GM19452 (cell line): Measurements from ENCODE around the gene AHNAK.

Experiments
- ATAC-seq: cut with Tn5 transposase; IDR thresholded peaks from one replicate; pipeline ENCODE4 v1.9.1; 2021; ENCODE audit not compliant: unreplicated experiment

The AHNAK gene

DNA sequence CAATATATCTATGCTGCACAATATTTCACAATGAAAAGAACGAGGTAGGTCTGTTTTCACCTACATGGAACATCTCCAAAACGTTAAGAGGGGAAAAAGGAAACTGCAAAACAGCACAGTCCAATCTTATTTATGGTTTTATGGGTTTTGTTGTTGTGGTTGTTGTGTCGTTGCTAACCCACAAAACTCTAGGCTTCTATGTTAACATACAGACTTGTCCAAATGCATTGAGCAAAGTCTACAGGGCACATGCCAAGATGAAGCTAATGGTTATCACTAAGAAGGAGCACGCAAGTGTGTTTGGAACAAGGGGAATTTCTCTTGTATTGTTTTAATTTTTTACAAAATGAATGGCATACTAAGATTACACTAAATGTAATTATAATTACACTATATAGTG lies 48.6 kb downstream of the AHNAK start:
- no peak for ATAC-seq

DNA sequence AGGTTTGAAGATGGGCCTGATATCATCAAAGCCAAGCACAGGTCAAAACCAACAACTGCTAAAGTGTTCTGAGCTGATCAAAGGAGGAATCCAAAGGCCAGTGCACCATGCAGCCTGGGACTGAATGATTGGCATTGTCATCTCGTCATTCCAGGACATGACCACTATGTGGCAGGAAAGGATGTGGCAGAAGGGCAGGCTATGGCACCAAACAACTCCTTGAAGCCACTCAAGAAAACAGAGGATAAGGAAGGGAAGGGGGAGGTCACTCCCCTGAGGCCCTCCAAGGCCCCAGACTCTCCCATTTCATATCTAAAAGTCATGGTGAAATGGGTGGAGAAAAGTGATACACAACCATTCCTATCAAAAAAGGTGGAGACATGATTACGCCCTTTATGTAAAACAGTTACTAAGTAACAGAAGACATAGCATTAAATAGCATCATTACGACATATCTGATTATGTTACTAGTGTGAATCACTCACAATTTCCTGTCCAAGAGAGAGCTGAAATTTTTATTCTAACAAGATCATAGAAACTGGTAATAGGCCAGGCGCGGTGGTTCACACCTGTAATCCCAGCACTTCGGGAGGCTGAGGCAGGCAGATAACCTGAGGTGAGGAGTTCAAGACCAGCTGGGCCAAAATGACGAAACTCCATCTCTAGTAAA lies 49.3 kb downstream of the AHNAK start:
- no peak for ATAC-seq

GRCh38 chr11:62496676-62497075 lies 49.9 kb downstream of the AHNAK start:
- no peak for ATAC-seq

DNA sequence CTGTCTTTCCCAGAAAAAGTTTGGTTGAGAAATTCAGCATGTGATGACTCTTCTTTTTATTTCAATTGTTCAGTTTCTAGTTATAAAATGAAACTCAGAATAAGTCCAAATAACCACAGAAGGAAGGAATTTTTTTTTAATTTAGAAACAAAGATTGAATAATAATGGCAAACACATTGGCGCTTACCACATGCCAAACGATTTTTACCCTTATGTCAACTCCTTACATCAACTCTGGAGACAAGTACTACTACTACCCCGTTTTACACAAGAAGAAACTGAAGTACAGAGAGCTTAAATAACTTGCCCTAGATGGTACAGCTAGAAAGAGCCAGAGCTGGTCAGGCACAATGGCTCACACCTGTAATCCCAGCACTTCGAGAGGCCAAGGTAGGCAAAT lies 52.4 kb downstream of the AHNAK start:
- ATAC-seq = no peak

GRCh38 chr11:62493801-62494200 lies 52.8 kb downstream of the AHNAK start:
- no peak for ATAC-seq

- no peak for ATAC-seq
These were observed 54.0 kb downstream of the AHNAK start for GRCh38 chr11:62492586-62492985.

GRCh38 chr11:62491571-62492329 lies 54.9 kb downstream of the AHNAK start:
- ATAC-seq = no peak

GRCh38 chr11:62489204-62489603 lies 57.4 kb downstream of the AHNAK start:
- no peak for ATAC-seq

DNA sequence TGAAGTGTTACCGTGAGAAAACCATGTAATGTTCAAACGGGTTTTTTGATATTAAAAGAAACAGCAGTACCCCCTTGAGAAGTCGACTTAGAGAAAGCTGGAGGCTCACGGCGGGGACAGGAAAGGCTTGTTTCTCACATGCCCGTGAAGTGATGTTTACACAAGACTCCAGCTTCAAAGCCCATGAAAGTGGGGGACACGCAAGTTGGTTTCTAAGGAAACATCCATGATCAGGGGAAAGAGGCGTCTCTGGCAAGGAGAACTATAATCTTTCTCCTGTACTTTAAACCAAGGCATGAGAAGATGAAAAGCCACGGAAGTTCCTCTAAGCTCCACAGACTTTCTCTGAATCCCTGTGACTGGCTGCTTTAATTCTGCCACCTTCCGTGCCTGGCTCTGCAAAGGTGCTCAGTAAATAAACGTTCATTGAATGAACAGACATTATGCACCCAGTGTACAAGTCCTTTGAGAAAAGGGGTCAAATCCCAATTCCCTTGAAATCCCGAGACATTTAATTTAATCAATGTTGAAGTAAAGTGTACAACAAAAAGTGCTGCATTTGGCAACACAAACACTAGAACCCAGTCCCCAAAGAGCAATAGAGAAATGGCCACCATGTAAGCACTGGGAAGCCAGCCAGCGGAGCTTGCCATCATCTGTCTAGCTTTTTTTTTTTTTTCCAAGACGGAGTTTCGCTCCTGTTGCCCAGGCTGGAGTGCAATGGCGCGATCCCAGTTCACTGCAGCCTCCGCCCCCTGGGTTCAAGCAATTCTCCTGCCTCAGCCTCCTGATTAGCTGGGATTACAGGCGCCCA lies 58.7 kb downstream of the AHNAK start:
- ATAC-seq = no peak

DNA sequence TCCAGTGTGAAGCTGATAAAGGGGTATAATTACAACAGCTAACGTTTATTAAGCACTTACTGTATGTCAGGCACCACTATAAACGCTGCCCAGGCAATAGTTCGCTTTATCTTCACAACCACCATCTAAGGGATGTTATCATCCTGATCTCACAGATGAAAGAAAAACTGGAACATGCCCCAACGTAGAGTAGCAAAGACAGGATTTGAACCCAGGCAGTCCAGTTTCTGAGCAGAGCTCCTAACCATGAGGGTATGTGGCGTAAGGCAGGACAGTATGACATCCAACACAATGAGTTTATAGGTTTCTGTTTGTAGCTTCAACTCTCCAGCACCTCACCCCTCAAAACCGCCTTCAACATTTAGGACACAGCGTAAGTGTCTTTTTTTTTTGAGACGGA lies 59.5 kb downstream of the AHNAK start:
- ATAC-seq = no peak

DNA sequence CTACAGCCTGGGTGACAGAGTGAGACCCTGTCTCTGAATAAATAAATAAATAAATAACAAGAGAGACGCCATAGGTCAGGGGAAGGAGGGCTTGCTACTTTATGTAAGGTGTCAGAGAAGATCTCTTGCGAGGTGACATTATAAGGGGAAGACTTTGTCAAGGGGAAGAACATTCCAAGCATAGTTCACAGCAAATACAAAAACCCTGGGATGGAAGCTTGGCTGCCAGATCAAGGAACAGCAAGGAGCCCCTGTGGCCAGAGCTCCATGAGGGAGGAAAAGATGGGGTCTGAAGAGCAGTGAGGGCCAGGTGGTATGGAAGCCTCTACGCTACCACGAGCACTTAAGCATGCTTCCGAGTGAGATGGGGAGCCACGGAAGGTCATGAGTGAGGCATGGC lies 62.3 kb downstream of the AHNAK start:
- ATAC-seq = no peak

DNA sequence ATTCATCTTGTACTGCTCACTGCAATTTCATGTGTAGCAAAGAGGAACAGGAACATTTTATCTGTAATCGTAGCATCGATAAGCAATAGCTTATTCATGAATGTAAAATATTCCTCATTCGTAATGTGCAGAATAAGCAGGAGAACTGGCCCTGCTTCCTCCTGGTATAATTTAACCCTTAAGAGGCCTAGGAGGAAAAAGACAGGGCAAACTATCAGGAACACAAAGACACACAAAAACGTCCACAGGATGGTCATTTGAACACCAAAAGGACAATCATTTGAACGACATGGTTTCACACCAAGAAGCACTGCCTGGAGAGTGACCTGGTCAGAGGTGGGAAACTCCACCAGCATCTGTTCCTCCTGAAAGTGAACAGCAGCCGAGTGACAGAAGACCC lies 63.9 kb downstream of the AHNAK start:
- ATAC-seq = no peak

DNA sequence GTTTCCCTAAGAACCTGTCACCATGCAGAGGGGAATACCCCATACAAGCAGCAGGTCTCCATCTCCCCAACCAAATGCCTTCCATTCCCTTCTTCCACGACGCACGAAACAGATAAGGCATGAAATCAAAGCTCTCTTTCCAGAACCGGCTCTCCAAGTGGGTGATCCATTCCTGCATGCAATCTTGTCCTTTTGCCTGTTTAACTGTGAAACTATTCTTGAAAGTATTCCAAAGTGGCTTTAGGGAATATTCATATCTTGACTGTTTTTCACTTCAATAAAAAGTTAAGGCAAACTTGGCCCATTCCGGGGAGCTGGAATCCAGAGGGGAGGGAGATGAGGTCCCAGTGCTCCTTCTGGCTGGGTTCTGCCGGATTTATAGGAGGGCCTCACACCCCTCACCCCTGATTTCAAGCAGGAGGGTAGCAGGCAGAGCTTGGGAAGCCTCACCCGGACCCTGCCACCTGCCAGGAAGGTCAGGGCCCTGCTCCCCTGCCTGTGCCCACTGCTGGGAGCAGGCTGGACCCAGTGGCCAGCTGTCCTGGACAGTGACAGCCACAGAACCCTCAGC lies 66.9 kb downstream of the AHNAK start:
- ATAC-seq = no peak

DNA sequence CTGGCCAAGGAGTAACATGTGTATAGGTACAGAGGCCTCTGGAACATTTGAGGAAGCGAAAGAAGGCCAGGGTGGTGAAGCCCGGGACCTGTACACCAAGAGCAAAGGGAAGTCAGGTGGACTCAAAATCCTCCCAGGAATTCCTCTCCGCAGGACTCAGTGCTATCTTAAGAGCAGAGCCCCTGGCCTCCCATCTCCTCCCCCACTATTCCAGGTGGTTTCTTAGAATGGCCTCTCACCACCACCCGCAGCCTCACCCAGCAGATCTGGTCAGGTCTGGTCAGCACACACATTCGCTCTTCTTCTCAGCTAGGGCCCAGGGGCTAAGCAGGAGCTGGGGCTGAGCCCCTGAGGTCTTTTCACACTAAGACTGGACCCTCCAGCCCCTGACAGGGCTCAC lies 68.7 kb downstream of the AHNAK start:
- no peak for ATAC-seq

- no peak for ATAC-seq
These were observed 74.3 kb downstream of the AHNAK start for GRCh38 chr11:62472063-62472884.

DNA sequence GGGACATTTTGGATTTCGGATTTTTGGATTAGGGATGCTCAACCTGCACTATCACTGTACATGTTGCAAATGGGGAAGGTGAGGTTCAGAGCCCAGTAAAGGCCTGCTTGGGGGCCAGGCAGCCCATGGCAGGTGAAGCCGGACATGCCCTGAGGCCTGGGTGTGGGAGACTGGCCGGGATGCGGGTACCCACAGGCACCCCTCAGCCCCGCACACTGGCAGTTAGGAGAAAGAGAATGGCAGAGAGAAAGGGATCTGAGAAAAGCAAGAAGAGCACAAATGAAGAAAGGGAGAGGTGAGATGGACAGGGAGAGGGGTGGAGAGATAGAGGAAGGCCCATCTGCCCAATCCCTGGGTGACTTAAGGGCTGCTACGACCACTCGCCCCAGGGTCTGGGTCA lies 75.0 kb downstream of the AHNAK start:
- no peak for ATAC-seq

- ATAC-seq = no peak
These were observed 78.0 kb downstream of the AHNAK start for GRCh38 chr11:62468577-62468976.

DNA sequence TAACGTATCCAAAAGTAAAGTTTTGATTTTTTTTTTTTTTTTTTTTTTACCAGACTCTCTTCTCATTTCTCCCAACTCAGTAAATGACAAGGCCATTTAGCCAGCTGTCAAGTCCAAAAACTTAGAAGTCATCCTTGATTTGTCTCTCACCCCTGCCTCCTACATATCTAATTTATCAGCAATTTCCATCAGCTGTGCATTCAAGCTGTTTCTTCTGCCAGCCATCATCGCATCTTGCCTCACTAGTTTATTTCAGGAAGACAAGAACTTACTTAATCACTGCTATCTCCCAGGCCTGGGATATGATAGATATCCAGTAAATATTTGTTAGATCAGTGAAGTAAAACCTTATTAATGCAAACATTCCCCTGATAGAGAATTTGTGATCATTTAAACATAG lies 80.2 kb downstream of the AHNAK start:
- no peak for ATAC-seq

GRCh38 chr11:62464655-62465054 lies 82.0 kb downstream of the AHNAK start:
- no peak for ATAC-seq

DNA sequence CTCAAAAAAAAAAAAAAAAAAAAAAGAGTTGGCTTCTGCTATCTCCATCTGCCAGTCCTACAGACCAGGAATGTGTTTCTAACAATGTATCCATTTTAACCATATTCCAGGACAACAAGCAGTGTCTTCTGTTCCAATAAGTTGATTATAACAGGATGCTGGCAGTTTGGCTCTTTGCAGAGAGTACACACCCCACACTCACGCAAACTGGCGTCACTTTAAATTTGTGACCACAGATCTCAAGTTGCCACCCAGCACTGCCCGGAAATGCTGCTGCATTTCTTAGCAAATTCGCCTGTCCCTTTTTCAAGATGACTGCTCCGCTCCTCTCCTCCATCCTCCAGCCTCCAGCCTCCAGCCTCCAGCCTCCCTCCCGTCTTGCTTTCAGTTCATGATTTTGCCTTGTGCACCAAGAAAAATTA lies 83.5 kb downstream of the AHNAK start:
- no peak for ATAC-seq

DNA sequence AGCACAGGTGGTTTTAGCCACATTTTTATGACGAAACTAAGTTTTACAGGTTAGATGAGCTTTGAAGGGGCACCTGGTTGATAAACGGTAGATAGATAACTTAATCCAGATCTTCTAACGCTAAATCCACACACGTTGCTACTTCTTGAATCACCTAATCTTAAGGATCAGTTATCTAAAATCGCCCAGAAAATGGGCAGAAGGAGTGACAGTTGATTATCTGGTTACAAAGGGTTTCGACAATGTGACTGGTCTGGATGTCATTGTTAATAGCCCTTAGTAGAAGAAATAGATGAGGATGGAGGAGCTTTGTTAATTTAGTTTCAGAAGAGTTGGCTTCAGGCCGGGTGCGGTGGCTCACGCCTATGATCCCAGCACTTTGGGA lies 84.1 kb downstream of the AHNAK start:
- ATAC-seq = no peak
